IMR-90 (cell line): Measurements from ENCODE around the gene TMEFF1. TPM values are rescaled to one million over a fixed set of nuclear protein-coding genes. Genes with fewer than 3 reads are reported as not detected.

Experiments
- ATAC-seq: fragments of 200-7000 bp; cut with Tn5 transposase; 2 replicates; pipeline ENCODE4 v1.9.1; 2020; ENCODE audit warnings: low read depth, mild to moderate bottlenecking, moderate library complexity
- BruUV-seq: library from RNA; stranded (reverse); fragments of 400-500 nt; replicated peaks from 2 replicates; lab custom pipeline; 2021; lab: Mats Ljungman, UMichigan
- CTCF ChIA-PET: fragments of 300-600 bp; formaldehyde crosslinking; extraction: SDS; loops from one replicate; lab custom pipeline; 2021; ENCODE audit warnings: antibody characterized with exemption; lab: Yijun Ruan, JAX
- POLR2A ChIA-PET: fragments of 300-600 bp; sonication (Branson Sonifier 250); formaldehyde crosslinking; loops from one replicate; lab custom pipeline; 2022; ENCODE audit warnings: antibody characterized with exemption; ENCODE audit not compliant: unreplicated experiment; lab: Charles Lee
- DNase-seq: peaks from one replicate; pipeline ENCODE4 v3.0.0; 2013
- H2AFZ ChIP-seq: replicated peaks from 2 replicates; pipeline ENCODE3; 2013; ENCODE audit warnings: low read length, mild to moderate bottlenecking; ENCODE audit not compliant: poor library complexity
- H2AK5ac ChIP-seq: 2 replicates; pipeline ENCODE4 v1.6.1; 2013; ENCODE audit warnings: low read depth, low read length, inconsistent platforms
- H2AK9ac ChIP-seq: replicated peaks from 2 replicates; pipeline ENCODE3; 2013; ENCODE audit warnings: mild to moderate bottlenecking, low read depth, low read length, moderate library complexity; ENCODE audit not compliant: poor library complexity
- H2BK120ac ChIP-seq: 2 replicates; pipeline ENCODE4 v1.6.1; 2013; ENCODE audit warnings: low read depth, low read length, inconsistent platforms
- H2BK15ac ChIP-seq: 3 replicates; pipeline ENCODE4 v1.6.1; 2013; ENCODE audit warnings: low read depth, low read length, inconsistent platforms
- H2BK20ac ChIP-seq: 2 replicates; pipeline ENCODE4 v1.6.1; 2013; ENCODE audit warnings: low read depth, mild to moderate bottlenecking, inconsistent platforms, low read length, moderate library complexity
- H2BK5ac ChIP-seq: 2 replicates; pipeline ENCODE4 v1.6.1; 2013; ENCODE audit warnings: mild to moderate bottlenecking, low read depth, low read length, inconsistent platforms; ENCODE audit not compliant: poor library complexity, severe bottlenecking
- H3K14ac ChIP-seq: replicated peaks from 2 replicates; pipeline ENCODE4 v1.6.1; 2013; ENCODE audit warnings: low read depth, low read length, inconsistent platforms
- H3K18ac ChIP-seq: 2 replicates; pipeline ENCODE4 v1.6.1; 2013; ENCODE audit warnings: low read depth, low read length, control low read depth
- H3K23ac ChIP-seq: 2 replicates; pipeline ENCODE4 v1.6.1; 2013; ENCODE audit warnings: low read depth, low read length, inconsistent platforms
- H3K27ac ChIP-seq: 2 replicates; pipeline ENCODE4 v1.5.1; 2013; ENCODE audit warnings: mild to moderate bottlenecking, control low read depth, low read length; ENCODE audit not compliant: insufficient read depth
- H3K27me3 ChIP-seq: 2 replicates; pipeline ENCODE4 v1.6.1; 2013; ENCODE audit warnings: low read length; ENCODE audit not compliant: control insufficient read depth, insufficient read depth
- H3K36me3 ChIP-seq: 2 replicates; pipeline ENCODE4 v1.6.1; 2013; ENCODE audit warnings: low read length, mixed read lengths; ENCODE audit not compliant: control insufficient read depth, insufficient read depth
- H3K4ac ChIP-seq: 2 replicates; pipeline ENCODE4 v1.6.1; 2013; ENCODE audit warnings: low read depth, low read length, inconsistent platforms
- H3K4me1 ChIP-seq: 2 replicates; pipeline ENCODE4 v1.6.1; 2013; ENCODE audit warnings: low read length, mixed read lengths; ENCODE audit not compliant: control insufficient read depth, insufficient read depth
- H3K4me2 ChIP-seq: 2 replicates; pipeline ENCODE4 v1.6.1; 2013; ENCODE audit warnings: low read depth, mild to moderate bottlenecking, control low read depth, low read length, moderate library complexity
- H3K4me3 ChIP-seq: 2 replicates; pipeline ENCODE4 v1.5.1; 2013; ENCODE audit warnings: low read depth, mild to moderate bottlenecking, control low read depth, low read length, moderate library complexity; ENCODE audit not compliant: insufficient read depth
- H3K56ac ChIP-seq: 2 replicates; pipeline ENCODE4 v1.6.1; 2013; ENCODE audit warnings: low read length, inconsistent platforms; ENCODE audit not compliant: insufficient read depth; ENCODE audit errors: extremely low read depth
- H3K79me1 ChIP-seq, 2 experiments: 2 replicates each; pipeline ENCODE4 v1.6.1; 2013; ENCODE audit warnings: low read length in 2 of 2, inconsistent platforms in 1 of 2, low read depth in 1 of 2
- H3K9ac ChIP-seq: 2 replicates; pipeline ENCODE4 v1.6.1; 2013; ENCODE audit warnings: low read depth, low read length, control low read depth
- H3K9me1 ChIP-seq: 2 replicates; pipeline ENCODE4 v1.6.1; 2013; ENCODE audit warnings: low read length, inconsistent platforms; ENCODE audit not compliant: insufficient read depth
- H3K9me3 ChIP-seq: 2 replicates; pipeline ENCODE4 v1.6.1; 2013; ENCODE audit warnings: low read length; ENCODE audit not compliant: control insufficient read depth, insufficient read depth
- H4K20me1 ChIP-seq: 2 replicates; pipeline ENCODE4 v1.6.1; 2013; ENCODE audit warnings: low read length, inconsistent platforms; ENCODE audit not compliant: insufficient read depth
- H4K5ac ChIP-seq: 2 replicates; pipeline ENCODE4 v1.6.1; 2013; ENCODE audit warnings: mild to moderate bottlenecking, low read depth, low read length, control low read depth
- H4K8ac ChIP-seq, 2 experiments: 2 replicates each; pipeline ENCODE4 v1.6.1; 2013; ENCODE audit warnings: low read depth in 2 of 2, low read length in 2 of 2, control low read depth in 1 of 2, inconsistent platforms in 1 of 2
- H4K91ac ChIP-seq: 2 replicates; pipeline ENCODE4 v1.6.1; 2013; ENCODE audit warnings: low read depth, low read length, inconsistent platforms; ENCODE audit not compliant: insufficient read depth
- MAFK ChIP-seq: IDR thresholded peaks from 2 replicates; pipeline ENCODE4 v1.6.1; 2012; ENCODE audit warnings: low read depth, low read length, improper control_type of control experiment
- SMC3 ChIP-seq: fragments of 150-350 bp; IDR thresholded peaks from 2 replicates; pipeline ENCODE4 v1.6.1; 2016; ENCODE audit warnings: low read depth, mild to moderate bottlenecking, antibody characterized with exemption, low read length, moderate library complexity
- WGBS, 2 experiments: methylation state at CpG; one replicate each; pipeline versions ENCODE4 v1.1.5 to v1.1.7; 2013; ENCODE audit warnings: missing lambda C conversion rate in 2 of 2; ENCODE audit not compliant: insufficient read length in 1 of 2; ENCODE audit errors: extremely low coverage in 2 of 2; 5-methylcytosine and 5-hydroxymethylcytosine counted together
- dilution Hi-C: fragments of 300-500 bp; cut with HindIII; formaldehyde crosslinking; loops from one replicate; pipeline ENCODE4 v1.14.3; 2018; ENCODE audit warnings: low sequenced_read_pairs; ENCODE audit not compliant: unreplicated experiment
- in situ Hi-C: fragments of 300-500 bp; cut with MboI; formaldehyde crosslinking; loops from 3 replicates; pipeline ENCODE4 v1.14.3; 2019; ENCODE audit warnings: low sequenced_read_pairs, inconsistent platforms, mixed read lengths
- intact Hi-C: fragments of 100-400 bp; cut with micrococcal nuclease; formaldehyde crosslinking; loops from 2 replicates; pipeline ENCODE4 v1.10.0; 2022
- polyA plus RNA-seq, 3 experiments: library from polyadenylated mRNA; depleted of rRNA; stranded (reverse); fragments of >200 nt; gene quantifications; 2 replicates each; pipeline ENCODE4 v1.2.3, GENCODE V29; 2012; ENCODE audit warnings: low replicate concordance in 1 of 3
- total RNA-seq: library from RNA; depleted of rRNA; stranded (reverse); fragments of >200 nt; gene quantifications from 2 replicates; pipeline ENCODE4 v1.2.3, GENCODE V29; 2012

TMEFF1 gene
- total and polyA plus RNA-seq, 2 of the 4 experiments (the other 2 are of a cell fraction) = 0.62 to 0.90 TPM

DNA sequence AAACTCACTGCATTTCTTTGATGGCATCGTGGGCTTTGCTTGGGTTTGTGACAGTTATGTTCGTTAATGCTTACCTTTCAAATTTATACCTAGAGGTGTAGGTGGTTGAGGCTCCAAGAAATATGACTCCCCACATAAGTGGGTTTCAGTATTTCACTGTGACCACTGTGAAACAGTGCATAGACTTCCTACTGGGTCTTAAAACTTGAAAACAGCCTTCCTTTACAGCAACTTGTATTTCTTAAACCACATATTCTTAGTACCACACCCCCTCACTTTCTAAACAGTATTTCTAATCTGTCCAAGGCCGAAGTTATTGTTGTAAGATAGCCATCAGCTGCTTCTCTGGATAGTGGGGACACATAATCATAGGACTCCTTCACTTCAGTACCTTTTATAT is 48.3 kb downstream of the TMEFF1 start:
- no peak for TF ChIP-seq SMC3
- 0 out of 2 replicates have a peak, but pooled peaks have one; percentile 6 for TF ChIP-seq MAFK
- Histone ChIP-seq H2BK20ac (no peak overlapping the region), H3K56ac (no peak overlapping the region), H3K27ac (no peak overlapping the region), H2AK5ac (no peak overlapping the region), H4K20me1 (no peaks in the 10 kb centered on the region), H4K8ac (no peak overlapping the region), H3K9me1 (no peaks in the 10 kb centered on the region), H3K27me3 (no peaks in the 10 kb centered on the region), H3K9me3 (no peaks in the 10 kb centered on the region), H3K14ac (no peak overlapping the region), H4K5ac (no peak overlapping the region), H2BK120ac (no peak overlapping the region), H3K4me1 (no peaks in the 10 kb centered on the region), H3K79me1 (peaks cover 0 to 6% of the 10 kb centered on the region in 2 experiments; a peak in 1 of 4 replicates), H3K4ac (no peak overlapping the region), H3K4me3 (no peak overlapping the region), H3K18ac (no peak overlapping the region), H2AFZ (no peak overlapping the region), H3K4me2 (no peak overlapping the region), H3K23ac (no peak overlapping the region), H4K91ac (no peak overlapping the region), H2AK9ac (no peak overlapping the region), H3K36me3 (no peaks in the 10 kb centered on the region), H3K9ac (no peak overlapping the region), H2BK15ac (no peak overlapping the region), H2BK5ac (no peak overlapping the region)
- CTCF ChIA-PET = no interaction called here
- no CpG with 5 or more reads among the region's 3 CpGs for WGBS, 2 experiments
- POLR2A ChIA-PET = no interaction called here
- no peak for DNase-seq
- no TSS peak for BruUV-seq
- ATAC-seq = no peak
- in situ Hi-C loops (no loop called here), dilution Hi-C loops (no loop called here), intact Hi-C loops (no loop called here)
